H7 (cell line): Measurements from ENCODE around the gene CCDC146. TPM values are rescaled to one million over a fixed set of nuclear protein-coding genes. Genes with fewer than 3 reads are reported as not detected.
"Not testable (repeated sequence)": the region's sequence is repeated elsewhere in the genome, so short reads cannot be mapped to it uniquely, and the experiment has no call there.

Experiments used
- DNase-seq: peaks from one replicate; pipeline ENCODE4 v3.0.0; 2012
- H3K27me3 ChIP-seq: 2 replicates; pipeline ENCODE4 v1.6.0; 2011; ENCODE audit warnings: mild to moderate bottlenecking, low read length; ENCODE audit not compliant: control insufficient read depth, insufficient read depth
- H3K36me3 ChIP-seq: replicated peaks from 2 replicates; pipeline ENCODE4 v1.5.1; 2011; ENCODE audit warnings: low read length; ENCODE audit not compliant: control insufficient read depth, insufficient read depth
- H3K4me3 ChIP-seq: 2 replicates; pipeline ENCODE4 v1.5.1; 2011; ENCODE audit warnings: low read depth, mild to moderate bottlenecking, control low read depth, low read length, moderate library complexity; ENCODE audit not compliant: insufficient read depth
- total RNA-seq: library from RNA; depleted of rRNA; stranded (reverse); fragments of >200 nt; shearing (Covaris generic); gene quantifications from 2 replicates; pipeline ENCODE4 v1.2.3, GENCODE V29; 2014; rRNA removed

The CCDC146 gene, protein sequence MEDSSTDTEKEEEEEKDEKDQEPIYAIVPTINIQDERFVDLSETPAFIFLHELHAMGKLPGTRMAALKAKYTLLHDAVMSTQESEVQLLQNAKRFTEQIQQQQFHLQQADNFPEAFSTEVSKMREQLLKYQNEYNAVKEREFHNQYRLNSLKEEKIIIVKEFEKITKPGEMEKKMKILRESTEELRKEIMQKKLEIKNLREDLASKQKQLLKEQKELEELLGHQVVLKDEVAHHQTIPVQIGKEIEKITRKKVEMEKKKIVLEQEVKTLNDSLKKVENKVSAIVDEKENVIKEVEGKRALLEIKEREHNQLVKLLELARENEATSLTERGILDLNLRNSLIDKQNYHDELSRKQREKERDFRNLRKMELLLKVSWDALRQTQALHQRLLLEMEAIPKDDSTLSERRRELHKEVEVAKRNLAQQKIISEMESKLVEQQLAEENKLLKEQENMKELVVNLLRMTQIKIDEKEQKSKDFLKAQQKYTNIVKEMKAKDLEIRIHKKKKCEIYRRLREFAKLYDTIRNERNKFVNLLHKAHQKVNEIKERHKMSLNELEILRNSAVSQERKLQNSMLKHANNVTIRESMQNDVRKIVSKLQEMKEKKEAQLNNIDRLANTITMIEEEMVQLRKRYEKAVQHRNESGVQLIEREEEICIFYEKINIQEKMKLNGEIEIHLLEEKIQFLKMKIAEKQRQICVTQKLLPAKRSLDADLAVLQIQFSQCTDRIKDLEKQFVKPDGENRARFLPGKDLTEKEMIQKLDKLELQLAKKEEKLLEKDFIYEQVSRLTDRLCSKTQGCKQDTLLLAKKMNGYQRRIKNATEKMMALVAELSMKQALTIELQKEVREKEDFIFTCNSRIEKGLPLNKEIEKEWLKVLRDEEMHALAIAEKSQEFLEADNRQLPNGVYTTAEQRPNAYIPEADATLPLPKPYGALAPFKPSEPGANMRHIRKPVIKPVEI
- total RNA-seq: 2.3 and 3.5 TPM in 2 replicates

DNA sequence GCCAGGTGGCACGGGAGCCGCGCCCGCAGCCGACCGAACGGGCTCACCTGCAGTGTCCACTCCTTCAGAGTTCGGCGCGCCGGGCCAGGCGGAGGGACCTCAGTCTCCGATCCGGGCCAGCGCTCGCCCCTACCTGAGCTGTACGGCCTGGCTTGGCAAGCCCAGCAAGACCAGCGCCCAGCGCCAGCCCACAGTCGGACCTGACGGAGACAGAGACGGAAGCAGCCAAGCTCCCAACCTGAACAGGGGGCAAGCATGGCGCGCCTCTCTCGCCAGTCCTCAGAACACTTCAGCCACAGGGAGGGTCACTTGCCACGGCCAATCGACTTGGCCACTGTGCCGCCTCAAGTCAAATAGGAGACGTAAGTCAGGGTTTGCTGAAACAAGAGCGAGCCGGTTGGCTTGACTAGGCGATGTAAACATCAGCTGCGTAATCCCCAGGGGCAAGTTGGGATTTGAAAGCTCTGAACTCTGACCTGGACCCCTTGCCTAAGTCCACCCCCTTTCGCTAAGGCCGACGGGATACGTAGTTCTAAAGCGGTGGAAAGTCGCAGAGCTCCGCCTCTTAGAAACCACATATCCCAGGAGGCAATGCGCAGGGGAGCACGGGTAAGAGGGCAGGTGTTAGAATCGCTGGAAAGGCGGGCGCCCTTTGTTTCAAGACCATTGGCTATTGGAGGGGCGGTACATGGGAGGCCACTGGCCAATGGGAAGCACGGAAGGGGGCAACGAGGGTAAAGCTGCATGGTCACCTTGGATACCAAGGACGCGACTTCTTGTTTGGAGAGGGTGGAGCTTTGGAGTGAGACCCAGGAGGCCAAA is at the start of gene CCDC146:
Gene CCDC146 (plus strand): TSS at position 756 of the 822 bp plus-strand sequence. CDS start 45,054 bp downstream, outside the sequence.
- H3K4me3 ChIP-seq: peak within 1 kb of the TSS; percentile 61
- peak; percentile 79 for DNase-seq
- not testable (repeated sequence) for H3K27me3 ChIP-seq, H3K36me3 ChIP-seq

DNA sequence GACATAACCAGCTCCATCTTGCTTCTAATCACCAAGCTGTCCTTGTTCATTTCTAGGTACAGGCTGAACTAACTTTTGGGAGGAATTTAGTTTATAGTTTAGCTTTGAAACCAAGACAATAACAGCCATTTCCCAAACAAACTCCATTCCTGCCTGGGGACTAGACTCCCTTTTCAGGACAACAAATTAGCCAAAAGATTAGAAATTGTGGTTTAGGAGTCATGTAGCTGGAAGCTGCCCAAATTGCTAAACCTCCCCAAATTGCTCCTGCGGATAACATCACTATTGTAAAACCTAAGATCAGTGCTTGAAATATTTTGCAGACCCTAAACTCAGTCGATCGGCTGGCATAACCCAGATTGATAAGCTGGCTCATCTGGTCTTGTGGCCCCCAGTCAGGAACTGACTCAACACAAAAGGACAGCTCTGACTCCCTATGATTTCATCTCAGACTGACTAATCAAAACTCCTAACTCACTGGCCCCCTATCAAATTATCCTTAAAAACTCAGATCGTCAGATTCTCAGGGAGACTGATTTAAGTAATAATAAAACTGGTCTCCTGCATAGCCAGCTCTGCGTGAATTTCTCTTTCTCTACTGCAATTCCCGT is 47.5 kb upstream of the CCDC146 start:
- DNase-seq, H3K27me3 ChIP-seq, H3K36me3 ChIP-seq, H3K4me3 ChIP-seq: not testable (repeated sequence)

DNA sequence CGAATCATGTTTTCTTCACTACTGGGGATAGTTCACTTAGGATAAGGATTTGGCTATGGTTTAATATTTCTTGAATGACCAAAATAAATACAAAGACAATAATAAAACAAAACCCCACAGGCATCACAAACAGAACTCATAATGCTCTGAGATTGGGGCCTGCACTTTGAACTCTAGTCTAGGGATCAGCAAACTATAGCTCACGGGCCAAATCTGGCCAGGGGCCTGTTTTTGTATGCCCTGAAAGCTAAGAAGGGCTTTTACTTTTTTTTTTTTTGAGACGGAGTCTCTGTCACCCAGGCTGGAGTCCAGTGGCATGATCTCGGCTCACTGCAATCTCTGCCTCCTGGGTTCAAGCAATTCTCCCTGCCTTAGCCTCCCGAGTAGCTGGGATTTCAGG is 45.4 kb upstream of the CCDC146 start:
- H3K27me3 ChIP-seq, H3K4me3 ChIP-seq, DNase-seq, H3K36me3 ChIP-seq: not testable (repeated sequence)

DNA sequence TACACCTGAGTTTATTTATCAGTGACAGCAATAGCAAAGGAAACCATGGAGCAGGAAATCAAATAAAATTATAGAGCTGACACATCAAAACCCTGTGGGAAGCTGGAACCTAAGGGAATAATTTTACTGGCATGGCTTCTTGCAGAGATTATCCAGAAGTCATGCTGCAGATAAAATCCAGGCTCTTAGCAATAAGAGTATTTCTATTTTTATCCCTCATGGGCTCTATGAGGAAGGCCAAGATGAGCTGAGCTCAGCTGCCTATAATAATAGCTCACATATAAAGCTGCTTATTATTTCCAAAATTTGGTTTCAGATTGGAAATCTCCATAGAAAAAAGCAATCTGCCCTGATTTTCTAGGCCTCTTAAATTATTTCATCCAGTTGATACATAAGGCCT is 43.3 kb upstream of the CCDC146 start:
- DNase-seq, H3K4me3 ChIP-seq, H3K27me3 ChIP-seq, H3K36me3 ChIP-seq: not testable (repeated sequence)

DNA sequence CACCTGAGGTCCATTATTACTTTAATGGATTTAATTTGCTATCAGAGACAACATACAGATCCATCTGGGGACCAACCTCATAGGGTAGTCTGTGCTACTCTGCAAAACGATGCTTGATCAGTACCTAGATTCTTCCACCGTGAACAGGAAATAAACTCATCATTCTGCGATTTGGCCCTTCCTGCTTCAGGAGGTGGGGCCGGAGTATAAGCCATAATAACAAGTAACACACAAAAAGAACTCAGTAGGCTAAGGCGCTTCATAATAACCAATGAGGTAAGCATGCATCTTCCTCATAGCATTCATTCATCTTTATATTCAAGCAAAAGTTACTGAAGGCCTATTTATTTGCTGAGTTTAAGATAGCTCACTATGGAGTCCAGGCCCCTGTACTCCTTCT is 42.8 kb upstream of the CCDC146 start:
- H3K4me3 ChIP-seq, DNase-seq, H3K27me3 ChIP-seq, H3K36me3 ChIP-seq: not testable (repeated sequence)

DNA sequence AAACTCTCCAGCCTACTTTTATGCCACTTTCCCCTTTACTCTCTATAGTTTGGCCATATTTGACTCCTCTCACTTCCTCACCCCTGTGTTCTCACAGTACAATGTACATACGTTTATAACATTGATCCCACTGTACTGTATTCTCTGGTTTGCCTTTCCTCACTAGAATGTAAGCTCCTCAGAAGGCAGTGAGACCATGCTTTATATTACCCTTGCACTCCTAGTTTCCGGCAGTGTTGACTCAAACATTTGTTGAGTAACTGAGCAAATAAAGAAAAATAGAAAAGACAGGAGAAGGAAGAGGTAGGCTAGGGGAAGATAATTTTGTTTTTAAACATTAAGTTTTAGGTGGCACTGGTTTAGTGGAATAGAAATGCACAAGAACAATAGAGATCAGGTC is 42.2 kb upstream of the CCDC146 start:
- not testable (repeated sequence) for H3K36me3 ChIP-seq, H3K4me3 ChIP-seq, DNase-seq, H3K27me3 ChIP-seq

DNA sequence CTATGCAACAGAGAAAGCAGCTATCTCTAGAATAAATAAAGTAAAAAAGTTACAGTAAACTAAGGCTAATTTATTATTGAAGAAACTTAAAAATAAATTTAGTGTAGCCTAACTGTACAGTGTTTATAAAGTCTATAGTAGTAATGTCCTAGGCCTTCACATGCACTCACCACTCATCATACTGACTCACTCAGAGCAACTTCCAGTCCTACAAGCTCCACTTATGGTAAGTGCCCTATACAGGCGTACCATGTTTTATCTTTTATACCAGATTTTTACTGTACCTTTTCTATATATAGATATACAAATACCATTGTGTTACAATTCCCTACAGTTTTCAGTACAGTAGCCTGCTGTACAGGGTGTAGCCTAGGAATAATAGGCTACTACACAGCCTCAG is 40.2 kb upstream of the CCDC146 start:
- H3K4me3 ChIP-seq, H3K36me3 ChIP-seq, H3K27me3 ChIP-seq, DNase-seq: not testable (repeated sequence)

DNA sequence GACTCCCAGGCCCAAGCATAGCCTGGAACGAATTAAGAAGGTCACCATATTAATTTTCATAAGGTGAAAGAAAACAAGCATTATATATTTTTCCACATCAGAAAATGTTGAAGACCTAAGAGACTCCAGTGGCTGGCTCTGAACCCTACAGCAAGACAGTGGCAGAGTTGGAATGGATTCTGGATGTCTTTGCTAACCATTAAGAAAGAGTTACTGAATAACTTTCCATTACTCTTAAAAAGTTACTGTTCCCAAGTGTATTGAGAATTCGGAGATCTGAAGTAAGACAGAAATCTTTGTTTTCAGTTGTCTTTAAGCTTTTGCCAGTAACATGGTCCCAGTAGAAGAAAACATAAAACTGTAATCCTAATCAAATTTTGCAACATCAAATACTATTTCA is 30.1 kb upstream of the CCDC146 start:
- not testable (repeated sequence) for H3K4me3 ChIP-seq, H3K27me3 ChIP-seq, H3K36me3 ChIP-seq, DNase-seq

DNA sequence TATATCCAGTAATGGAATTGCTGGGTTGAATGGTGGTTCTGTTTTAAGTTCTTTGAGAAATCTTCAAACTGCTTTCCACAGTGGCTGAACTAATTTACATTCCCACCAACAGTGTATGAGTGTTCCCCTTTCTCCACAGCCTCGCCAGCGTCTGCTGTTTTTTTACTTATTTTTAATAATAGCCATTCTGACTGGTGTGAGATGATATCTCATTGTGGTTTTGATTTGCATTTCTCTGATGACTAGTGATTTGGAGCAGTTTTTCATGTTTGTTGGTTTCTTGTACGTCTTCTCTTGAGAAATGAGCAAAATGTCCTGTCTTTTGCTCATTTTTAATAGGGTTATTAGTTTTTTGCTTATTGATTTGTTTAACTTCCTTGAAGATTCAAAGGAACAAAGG is 21.9 kb upstream of the CCDC146 start:
- H3K4me3 ChIP-seq, H3K27me3 ChIP-seq, H3K36me3 ChIP-seq, DNase-seq: not testable (repeated sequence)

DNA sequence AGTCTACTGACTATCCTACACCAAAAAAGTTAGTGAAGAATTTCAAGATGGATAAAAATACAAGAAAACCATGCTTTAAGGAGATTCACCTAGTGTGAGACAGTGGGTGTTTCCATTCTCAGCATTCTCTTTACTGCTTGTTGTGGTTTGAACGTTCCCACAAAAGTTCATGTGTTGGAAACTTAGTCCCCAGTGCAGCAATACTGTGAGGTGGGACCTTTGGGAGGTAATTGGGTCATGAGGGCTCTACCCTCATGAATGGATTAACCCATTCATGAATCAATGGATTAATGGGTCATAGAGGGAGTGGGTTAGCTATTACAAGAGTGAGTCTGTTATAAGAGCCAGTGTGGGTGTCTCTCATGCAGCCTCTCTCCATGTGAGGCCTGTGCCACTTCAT is 21.2 kb upstream of the CCDC146 start:
- H3K27me3 ChIP-seq, H3K4me3 ChIP-seq, DNase-seq, H3K36me3 ChIP-seq: not testable (repeated sequence)

DNA sequence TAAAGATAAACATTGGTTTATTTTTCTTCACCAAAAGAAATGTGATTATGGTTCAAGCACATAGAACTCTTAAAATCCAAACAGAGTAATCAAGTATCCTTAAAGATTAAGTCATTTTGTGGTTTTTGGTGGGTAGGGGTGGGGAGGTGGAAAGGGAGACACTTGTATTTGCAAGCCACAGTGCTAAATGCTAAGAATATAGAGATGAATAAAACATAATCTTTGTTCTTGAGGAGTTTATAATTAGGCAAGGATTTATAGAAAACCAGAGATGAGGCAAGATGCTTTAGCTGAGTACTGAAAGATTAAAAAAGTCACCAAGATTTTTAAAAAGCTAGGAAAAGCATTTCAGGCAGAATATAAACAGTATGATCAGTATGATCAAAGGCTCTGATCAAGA is 19.7 kb upstream of the CCDC146 start:
- not testable (repeated sequence) for H3K27me3 ChIP-seq, DNase-seq, H3K36me3 ChIP-seq, H3K4me3 ChIP-seq

DNA sequence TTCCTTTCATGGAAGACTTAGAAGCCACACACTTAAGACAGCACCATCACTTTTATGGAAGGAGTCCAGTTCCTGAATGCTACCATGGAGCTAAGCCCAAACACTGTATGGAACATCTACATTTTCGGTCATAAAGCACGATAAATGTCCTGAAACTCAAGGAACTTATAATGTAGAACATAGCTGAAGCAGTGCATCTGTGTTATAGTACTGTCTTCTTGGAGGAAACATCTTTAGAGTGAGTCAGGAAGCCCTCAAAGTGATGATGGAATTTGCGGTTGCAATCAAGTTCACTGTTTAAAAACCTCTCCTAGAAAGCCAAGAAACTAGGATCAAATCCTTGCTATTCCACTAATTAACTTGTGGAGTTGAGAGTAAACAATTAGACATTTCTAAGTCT is 16.5 kb upstream of the CCDC146 start:
- H3K36me3 ChIP-seq, H3K4me3 ChIP-seq, H3K27me3 ChIP-seq, DNase-seq: not testable (repeated sequence)

DNA sequence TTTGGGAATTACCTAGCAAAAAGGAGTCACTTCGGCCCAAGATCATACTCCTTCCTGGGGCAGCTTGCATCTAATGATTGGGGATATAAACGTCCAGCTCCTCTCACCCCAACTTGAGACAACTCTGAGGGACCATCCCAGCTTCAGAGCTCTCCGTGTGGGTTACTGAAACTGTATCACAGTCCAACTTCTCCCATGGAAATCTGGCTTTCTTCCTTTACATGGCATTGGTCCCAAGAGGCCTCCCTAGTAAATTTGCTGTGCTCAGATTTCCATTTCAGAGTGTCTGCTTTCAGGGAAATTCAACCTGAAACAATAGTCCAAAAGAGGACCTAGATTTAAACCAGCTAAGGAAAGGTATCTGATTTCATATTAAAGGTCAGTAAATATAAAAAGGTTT is 14.8 kb upstream of the CCDC146 start:
- H3K36me3 ChIP-seq, DNase-seq, H3K27me3 ChIP-seq: not testable (repeated sequence)

DNA sequence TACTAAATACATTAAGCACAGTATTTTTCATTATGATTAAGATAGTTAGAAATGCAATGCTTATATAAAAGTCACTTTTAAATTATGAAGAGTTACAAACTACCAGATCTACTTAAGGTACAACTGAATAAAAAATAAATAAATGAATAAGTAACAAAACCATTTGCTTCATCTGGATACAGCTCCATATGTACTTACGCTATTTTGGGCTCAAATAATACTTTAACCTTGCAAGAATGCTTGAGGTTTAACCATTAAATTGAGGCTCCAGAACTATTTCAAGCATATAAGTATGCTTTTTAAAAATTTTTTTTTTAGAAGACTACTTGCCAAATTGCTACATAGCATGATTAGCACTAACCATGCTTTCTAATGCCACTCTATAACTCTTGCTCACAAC is 14.1 kb upstream of the CCDC146 start:
- not testable (repeated sequence) for H3K27me3 ChIP-seq, H3K36me3 ChIP-seq, DNase-seq, H3K4me3 ChIP-seq

More for the DNA sequence above, 14.8 kb upstream of the CCDC146 start:
- H3K4me3 ChIP-seq: not testable (repeated sequence)
